Peyer's patch (tissue), 4 donors: ENCODE measurements around the gene STUB1.

Experiments
- POLR2A ChIP-seq, 2 donors: fragments of 450-650 bp; IDR thresholded peaks; one replicate each; pipeline ENCODE4 v1.5.1; 2017; ENCODE audit warnings: antibody characterized with exemption in 2 of 2, mild to moderate bottlenecking in 2 of 2, moderate library complexity in 2 of 2
- TF ChIP-seq, protein P1 (sequence below), 6 experiments: fragments of 450-650 bp in 4 of 6; fragments of 200-600 bp in 2 of 6; sonication (generic) in 1 of 6; IDR thresholded peaks; one replicate each; pipeline ENCODE4 v1.5.1; 2017 to 2019; ENCODE audit warnings: antibody characterized with exemption in 6 of 6, mild to moderate bottlenecking in 3 of 6, moderate library complexity in 1 of 6

DNA sequence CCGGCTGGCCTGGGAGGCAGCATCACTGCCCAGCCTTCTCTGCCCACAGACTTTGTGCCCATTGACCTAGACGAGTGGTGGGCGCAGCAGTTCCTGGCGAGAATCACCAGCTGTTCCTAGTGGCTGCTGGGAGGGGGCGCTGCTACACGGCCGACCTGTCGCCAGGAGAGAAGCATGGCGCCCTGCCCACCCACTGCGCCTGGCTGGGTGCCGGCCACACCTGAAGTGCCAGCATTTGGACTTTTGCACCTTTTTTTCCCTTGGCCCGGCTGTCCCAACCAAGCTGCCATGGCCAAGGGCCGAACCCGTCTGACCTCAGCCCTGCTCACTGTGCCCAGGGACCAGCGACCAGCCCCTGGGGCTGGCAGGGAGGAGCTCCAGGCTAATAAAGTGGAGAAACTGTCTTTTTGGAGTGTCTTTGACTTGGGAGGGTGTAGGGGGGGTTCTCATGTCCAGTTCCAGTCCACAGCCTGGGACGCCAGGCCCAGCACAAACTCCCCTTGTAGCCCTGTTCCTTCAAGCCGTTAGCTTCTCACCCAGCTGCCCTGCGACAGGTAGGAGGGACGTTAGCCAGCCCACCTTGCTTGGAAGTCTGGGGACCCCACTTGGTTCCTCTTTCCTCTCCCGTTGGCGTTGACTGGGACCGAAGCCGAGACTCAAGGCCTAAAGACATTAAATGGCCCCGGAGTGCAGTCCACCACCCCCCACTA is 32.0 kb upstream of the STUB1 start:
- TF ChIP-seq POLR2A (IDR thresholded peaks at IDR 0.05), result peak; percentile 62 to 66
- TF ChIP-seq, protein P1, sequence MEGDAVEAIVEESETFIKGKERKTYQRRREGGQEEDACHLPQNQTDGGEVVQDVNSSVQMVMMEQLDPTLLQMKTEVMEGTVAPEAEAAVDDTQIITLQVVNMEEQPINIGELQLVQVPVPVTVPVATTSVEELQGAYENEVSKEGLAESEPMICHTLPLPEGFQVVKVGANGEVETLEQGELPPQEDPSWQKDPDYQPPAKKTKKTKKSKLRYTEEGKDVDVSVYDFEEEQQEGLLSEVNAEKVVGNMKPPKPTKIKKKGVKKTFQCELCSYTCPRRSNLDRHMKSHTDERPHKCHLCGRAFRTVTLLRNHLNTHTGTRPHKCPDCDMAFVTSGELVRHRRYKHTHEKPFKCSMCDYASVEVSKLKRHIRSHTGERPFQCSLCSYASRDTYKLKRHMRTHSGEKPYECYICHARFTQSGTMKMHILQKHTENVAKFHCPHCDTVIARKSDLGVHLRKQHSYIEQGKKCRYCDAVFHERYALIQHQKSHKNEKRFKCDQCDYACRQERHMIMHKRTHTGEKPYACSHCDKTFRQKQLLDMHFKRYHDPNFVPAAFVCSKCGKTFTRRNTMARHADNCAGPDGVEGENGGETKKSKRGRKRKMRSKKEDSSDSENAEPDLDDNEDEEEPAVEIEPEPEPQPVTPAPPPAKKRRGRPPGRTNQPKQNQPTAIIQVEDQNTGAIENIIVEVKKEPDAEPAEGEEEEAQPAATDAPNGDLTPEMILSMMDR (IDR thresholded peaks at IDR 0.05), result peak; percentile 23 to 82 (median 55)
